IPS DF 6.9 (cell line): ENCODE results near the gene IER3.

Experiments used
- DNase-seq: peaks from one replicate; pipeline ENCODE4 v3.0.0-alpha.2; 2013; ENCODE audit warnings: low read depth, low spot score
- H3K27ac ChIP-seq: one replicate; pipeline ENCODE4 v1.5.1; 2013; ENCODE audit warnings: low read length, control low read depth
- H3K27me3 ChIP-seq: 2 replicates; pipeline ENCODE4 v1.6.1; 2013; ENCODE audit warnings: mild to moderate bottlenecking, low read length; ENCODE audit not compliant: control insufficient read depth, insufficient read depth
- H3K36me3 ChIP-seq: 2 replicates; pipeline ENCODE4 v1.6.1; 2013; ENCODE audit warnings: low read length; ENCODE audit not compliant: control insufficient read depth, insufficient read depth
- H3K4me1 ChIP-seq: 2 replicates; pipeline ENCODE4 v1.6.1; 2013; ENCODE audit warnings: low read length; ENCODE audit not compliant: control insufficient read depth, insufficient read depth
- H3K4me3 ChIP-seq: 2 replicates; pipeline ENCODE4 v1.5.1; 2013; ENCODE audit warnings: mild to moderate bottlenecking, low read length
- H3K9me3 ChIP-seq: 2 replicates; pipeline ENCODE4 v1.6.1; 2013; ENCODE audit warnings: low read length, inconsistent platforms; ENCODE audit not compliant: control insufficient read depth, insufficient read depth
- WGBS: extraction: QIAGEN DNeasy Blood & Tissue Kit; methylation state at CpG from one replicate; pipeline ENCODE4 v1.1.7; 2013; ENCODE audit warnings: mixed read lengths, missing lambda C conversion rate; ENCODE audit not compliant: insufficient read length, insufficient coverage; 5-methylcytosine and 5-hydroxymethylcytosine counted together

IER3 gene

DNA sequence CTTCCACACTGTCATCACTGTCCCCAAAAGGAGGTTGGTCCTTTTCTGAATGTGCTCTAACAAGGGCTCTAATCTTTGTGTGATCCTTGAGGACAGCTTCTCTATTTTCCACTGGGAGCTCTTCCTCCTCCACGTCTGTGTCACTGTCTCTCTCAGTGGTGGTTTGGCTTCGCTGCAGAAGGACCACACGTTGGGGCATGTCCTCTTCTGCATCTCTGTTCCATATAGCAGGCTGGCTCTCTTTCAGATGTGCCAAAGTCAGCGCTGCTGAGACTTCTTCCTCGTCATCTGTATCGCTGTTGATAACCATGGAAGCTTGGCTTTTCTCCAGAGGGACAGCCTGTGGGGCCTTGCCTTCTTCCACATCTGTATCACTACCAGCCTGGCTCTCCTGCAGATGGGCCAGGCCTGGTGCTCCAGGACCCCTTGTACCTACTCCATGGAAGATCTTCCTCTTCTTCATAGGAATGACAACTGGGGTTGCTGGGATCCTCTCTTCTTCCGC lies 31.9 kb downstream of the IER3 start:
- no peak for DNase-seq
- no CpG with 5 or more reads among the region's 7 CpGs for WGBS
- Histone ChIP-seq H3K27me3 (no peaks in the 10 kb centered on the region), H3K27ac (no peak overlapping the region), H3K36me3 (peaks cover 24% of the 10 kb centered on the region), H3K9me3 (no peaks in the 10 kb centered on the region), H3K4me1 (no peaks in the 10 kb centered on the region), H3K4me3 (no peak overlapping the region)

DNA sequence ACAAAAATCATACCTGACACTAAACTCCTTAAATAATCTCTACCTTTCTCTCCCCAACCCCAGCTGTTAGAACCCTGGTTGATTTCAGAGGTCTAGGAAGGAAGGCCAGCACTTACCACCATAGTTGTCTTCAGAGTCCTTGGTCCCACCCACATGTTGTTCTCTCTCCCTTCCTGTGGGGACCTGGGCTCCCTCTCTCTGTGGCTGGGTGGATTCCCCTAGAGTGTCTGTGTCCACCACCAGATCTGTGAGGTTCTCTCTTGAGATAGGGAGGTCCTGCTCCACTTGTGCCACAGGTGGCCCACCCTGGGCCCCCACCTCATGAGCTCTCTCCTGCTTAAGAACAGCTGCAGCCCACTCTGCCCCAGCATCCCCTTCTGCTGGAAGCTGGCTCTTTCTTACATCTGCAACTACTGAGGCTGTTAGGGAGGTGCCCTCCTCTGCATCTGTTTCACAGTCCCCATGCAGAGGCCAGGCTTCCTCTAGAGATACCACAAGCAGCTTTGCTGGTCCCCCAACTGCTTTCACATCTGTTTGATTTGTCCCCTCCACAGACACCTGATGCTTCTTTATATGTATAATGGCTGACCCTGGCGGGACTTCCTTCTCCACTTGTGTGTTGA lies 32.5 kb downstream of the IER3 start:
- Histone ChIP-seq H3K4me3 (no peak overlapping the region), H3K4me1 (no peaks in the 10 kb centered on the region), H3K27ac (no peak overlapping the region), H3K36me3 (peaks cover 28% of the 10 kb centered on the region), H3K27me3 (no peaks in the 10 kb centered on the region), H3K9me3 (no peaks in the 10 kb centered on the region)
- WGBS, result no CpG with 5 or more reads among the region's 1 CpG
- DNase-seq, result no peak

DNA sequence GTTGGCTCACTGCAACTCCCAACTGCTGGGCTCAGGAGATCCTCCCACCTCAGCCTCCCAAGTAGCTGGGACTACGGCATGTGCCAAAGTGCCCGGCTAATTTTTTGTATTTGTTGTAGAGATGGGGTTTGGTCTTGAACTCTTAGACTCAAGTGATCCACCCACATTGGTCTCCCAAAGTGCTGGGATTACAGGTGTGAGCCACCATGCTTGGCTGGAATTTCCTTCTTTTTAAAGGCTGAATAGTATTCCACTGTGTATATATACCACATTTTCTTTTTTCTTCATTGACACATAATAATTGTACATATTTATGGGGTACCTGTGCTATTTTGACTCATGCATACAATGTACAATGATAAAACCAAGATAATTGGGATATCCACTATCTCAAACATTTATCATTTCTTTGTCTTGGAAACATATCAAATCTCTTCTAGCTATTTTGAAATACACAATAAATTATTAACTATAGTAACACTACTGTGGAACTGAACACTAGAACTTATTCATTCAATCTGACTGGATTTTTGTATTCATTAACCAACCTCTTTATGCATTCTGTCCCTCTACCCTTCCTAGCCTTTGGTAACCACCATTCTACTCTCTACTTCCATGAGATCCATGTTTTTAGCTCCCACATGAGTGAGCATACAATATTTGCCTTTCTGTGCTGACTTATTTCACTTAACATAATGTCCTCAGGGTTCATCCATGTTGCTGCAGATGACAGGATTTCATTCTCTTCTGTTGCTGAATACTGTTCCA lies 35.1 kb downstream of the IER3 start:
- H3K4me3 ChIP-seq, result no peak overlapping the region
- no CpG with 5 or more reads among the region's 2 CpGs for WGBS
- H3K27ac ChIP-seq, result no peak overlapping the region
- no peak for DNase-seq
- no peaks in the 10 kb centered on the region for H3K4me1 ChIP-seq
- H3K36me3 ChIP-seq, result peaks cover 29% of the 10 kb centered on the region
- H3K9me3 ChIP-seq, result no peaks in the 10 kb centered on the region
- H3K27me3 ChIP-seq, result no peaks in the 10 kb centered on the region

DNA sequence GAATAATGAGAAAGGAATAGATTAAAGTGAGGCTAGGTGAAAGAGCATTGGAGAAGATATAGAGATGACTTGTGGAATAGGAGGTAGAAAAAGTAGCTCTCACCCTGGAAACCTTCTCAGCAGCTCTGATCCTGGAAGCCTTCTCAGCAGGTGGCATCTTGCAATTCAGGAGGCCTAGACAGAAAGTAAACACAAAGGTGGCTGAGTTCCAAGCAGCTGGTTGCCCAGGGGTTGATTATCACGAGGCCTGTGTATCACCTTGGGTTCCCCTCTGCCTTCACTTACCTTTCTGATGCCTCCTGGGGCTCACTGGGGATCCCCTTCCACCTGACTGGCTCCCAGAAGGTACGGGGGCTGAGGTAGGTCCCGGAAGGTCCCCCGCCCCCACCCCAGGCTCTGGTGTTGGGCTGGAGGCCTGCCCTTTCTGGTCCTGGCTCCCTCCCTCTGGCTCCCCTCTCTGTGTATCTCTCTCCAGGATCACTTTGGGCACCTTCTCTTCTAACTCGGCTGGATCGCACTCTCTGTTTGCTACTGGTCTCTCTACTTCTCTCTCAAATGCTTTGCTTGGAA lies 37.0 kb downstream of the IER3 start:
- no peaks in the 10 kb centered on the region for H3K4me1 ChIP-seq
- no peak overlapping the region for H3K27ac ChIP-seq
- no CpG with 5 or more reads among the region's 6 CpGs for WGBS
- H3K9me3 ChIP-seq, result no peaks in the 10 kb centered on the region
- peaks cover 37% of the 10 kb centered on the region for H3K36me3 ChIP-seq
- no peaks in the 10 kb centered on the region for H3K27me3 ChIP-seq
- no peak for DNase-seq
- no peak overlapping the region for H3K4me3 ChIP-seq

DNA sequence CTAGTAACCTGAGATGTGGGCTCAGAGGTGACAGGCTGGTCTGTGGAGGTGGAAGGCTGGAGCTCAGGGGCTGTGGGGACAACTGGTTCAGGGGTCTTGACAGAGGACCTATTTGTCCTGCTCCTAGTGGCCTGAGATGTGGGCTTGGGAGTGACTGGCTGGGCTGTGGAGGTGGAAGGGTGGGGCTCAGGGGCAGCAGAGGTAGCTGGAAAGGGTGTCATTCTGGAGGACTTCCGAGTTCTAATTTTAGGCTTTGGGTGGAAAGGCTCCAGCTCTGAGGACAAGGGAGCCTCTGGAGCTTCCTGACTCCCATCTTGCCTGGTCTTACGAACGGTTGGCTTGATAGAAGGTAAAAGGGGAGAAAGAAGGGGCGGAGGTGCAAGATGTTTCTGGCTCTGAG lies 38.7 kb downstream of the IER3 start:
- H3K4me1 ChIP-seq, result no peaks in the 10 kb centered on the region

DNA sequence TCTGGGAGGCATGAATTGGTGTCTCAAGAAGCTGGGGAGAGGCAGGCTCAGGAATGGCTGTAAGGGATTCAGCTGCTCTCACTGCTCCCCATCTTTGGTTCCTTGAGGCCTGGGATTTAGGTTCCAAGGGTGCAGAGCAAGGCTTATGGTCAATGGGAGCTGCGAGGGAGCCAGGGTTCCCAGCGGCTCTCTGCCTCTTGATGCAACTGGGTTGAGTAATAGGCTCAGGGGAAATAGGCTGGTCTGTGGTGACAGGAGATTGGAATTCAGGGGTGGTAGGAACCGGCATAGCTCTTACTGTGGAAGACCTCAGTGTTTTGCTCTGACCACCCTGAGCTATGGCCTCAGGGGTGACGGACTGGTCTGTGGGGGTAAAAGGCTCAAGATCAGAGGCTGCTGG lies 40.5 kb downstream of the IER3 start:
- Histone ChIP-seq H3K36me3 (peaks cover 27% of the 10 kb centered on the region; the same call in 1 of the 2 replicates), H3K4me1 (no peaks in the 10 kb centered on the region), H3K4me3 (no peak overlapping the region), H3K27ac (no peak overlapping the region), H3K9me3 (no peaks in the 10 kb centered on the region), H3K27me3 (no peaks in the 10 kb centered on the region)
- no peak for DNase-seq
- no CpG with 5 or more reads among the region's 4 CpGs for WGBS

More for the DNA sequence above, 38.7 kb downstream of the IER3 start:
- no CpG with 5 or more reads among the region's 4 CpGs for WGBS
- peaks cover 27% of the 10 kb centered on the region; the same call in 1 of the 2 replicates for H3K36me3 ChIP-seq
- no peak overlapping the region for H3K4me3 ChIP-seq
- H3K27me3 ChIP-seq, result no peaks in the 10 kb centered on the region
- no peak overlapping the region for H3K27ac ChIP-seq
- no peaks in the 10 kb centered on the region for H3K9me3 ChIP-seq
- no peak for DNase-seq

DNA sequence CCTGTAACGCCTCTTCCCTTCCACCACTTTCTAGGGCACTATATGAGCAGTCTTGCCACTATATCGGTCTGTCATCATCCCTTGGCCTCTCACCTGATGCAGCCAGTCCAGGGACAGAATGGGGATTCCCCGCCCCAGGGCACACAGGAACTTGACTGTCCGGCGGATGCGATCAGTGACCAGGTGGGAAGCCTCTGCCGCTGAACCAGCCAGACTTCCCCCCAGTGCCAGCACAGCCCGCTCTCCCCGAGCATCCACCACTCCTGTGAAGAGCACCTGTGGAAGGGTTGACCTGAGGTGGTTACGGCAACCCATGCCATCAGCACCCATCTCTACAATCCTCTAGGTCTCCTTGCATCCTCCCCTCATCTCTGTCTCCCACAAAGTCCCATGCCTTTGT lies 41.3 kb downstream of the IER3 start:
- no peaks in the 10 kb centered on the region for H3K27me3 ChIP-seq
- H3K36me3 ChIP-seq, result peaks cover 25% of the 10 kb centered on the region; the same call in 1 of the 2 replicates
- H3K9me3 ChIP-seq, result no peaks in the 10 kb centered on the region
- H3K27ac ChIP-seq, result no peak overlapping the region
- no peaks in the 10 kb centered on the region for H3K4me1 ChIP-seq
- no peak overlapping the region for H3K4me3 ChIP-seq
- no CpG with 5 or more reads among the region's 10 CpGs for WGBS
- no peak for DNase-seq

DNA sequence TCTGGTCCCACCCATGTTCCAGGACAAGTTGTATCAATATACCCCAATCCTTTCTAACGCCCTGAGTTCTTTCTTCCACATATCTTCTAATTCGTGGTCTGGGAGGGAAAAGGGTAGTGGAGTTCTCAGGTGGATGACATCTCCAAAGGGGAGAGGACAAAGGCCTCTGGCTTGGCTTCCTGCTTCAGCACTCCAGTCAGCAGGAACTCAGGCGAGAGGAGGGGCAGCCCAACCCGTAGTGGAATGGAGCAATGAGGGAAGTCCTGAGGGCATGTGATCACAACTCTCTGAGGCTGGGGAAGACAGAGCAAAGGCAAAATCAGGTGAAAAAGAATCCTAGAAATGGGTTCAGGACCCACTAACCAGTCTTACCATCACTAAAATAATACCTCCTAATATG lies 44.0 kb downstream of the IER3 start:
- Histone ChIP-seq H3K36me3 (peaks cover 16% of the 10 kb centered on the region; the same call in 1 of the 2 replicates), H3K27me3 (no peaks in the 10 kb centered on the region), H3K4me1 (no peaks in the 10 kb centered on the region), H3K9me3 (no peaks in the 10 kb centered on the region), H3K4me3 (no peak overlapping the region), H3K27ac (no peak overlapping the region)
- no CpG with 5 or more reads among the region's 4 CpGs for WGBS
- DNase-seq, result no peak

DNA sequence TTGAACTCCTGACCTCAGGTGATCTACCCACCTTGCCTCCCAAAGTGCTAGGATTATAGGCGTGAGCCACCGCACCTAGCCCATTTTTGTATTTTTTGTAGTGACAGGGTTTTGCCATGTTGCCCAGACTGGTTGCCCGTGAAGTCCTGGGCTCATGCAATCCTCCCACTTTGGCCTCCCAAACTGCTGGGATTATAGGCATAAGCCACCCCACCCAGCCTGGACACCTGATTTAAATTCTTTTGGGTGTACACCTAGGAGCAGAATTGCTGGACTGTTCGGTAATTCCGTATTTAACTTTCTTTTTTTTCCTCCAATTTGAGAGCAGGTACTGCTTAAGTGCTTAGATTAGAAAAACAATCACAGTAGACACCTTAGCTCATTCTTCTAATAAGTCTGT lies 47.9 kb downstream of the IER3 start:
- WGBS, result no CpG with 5 or more reads among the region's 5 CpGs
- no peaks in the 10 kb centered on the region; the same call in 1 of the 2 replicates for H3K36me3 ChIP-seq
- H3K27me3 ChIP-seq, result no peaks in the 10 kb centered on the region
- no peak overlapping the region for H3K4me3 ChIP-seq
- no peak for DNase-seq
- no peaks in the 10 kb centered on the region for H3K4me1 ChIP-seq
- H3K9me3 ChIP-seq, result no peaks in the 10 kb centered on the region
- H3K27ac ChIP-seq, result no peak overlapping the region
